Liver (tissue), 3 donors: Measurements from ENCODE around the gene FAM32A.

Experiments used
- CTCF ChIP-seq: fragments of 150-350 bp; IDR thresholded peaks from 2 replicates; pipeline ENCODE4 v1.5.1; 2017; ENCODE audit warnings: improper control_type of control experiment, low read depth, low read length; ENCODE audit not compliant: missing input control
- JUND ChIP-seq, 2 donors: IDR thresholded peaks; 2 replicates each; pipeline ENCODE4 v1.6.1; 2016; ENCODE audit warnings: antibody characterized with exemption in 2 of 2
- RAD21 ChIP-seq, 2 donors: IDR thresholded peaks; 2 replicates each; pipeline ENCODE4 v1.6.1; 2016; ENCODE audit warnings: antibody characterized with exemption in 2 of 2, mild to moderate bottlenecking in 2 of 2
- REST ChIP-seq: IDR thresholded peaks from 2 replicates; pipeline ENCODE4 v1.6.1; 2016; ENCODE audit warnings: antibody characterized with exemption, mild to moderate bottlenecking
- ZBTB33 ChIP-seq: IDR thresholded peaks from 2 replicates; pipeline ENCODE4 v1.6.1; 2016; ENCODE audit warnings: antibody characterized with exemption
- donor health status: healthy.
- donor health status: healthy.

GRCh38 chr19:16193466-16193865 is 8.3 kb downstream of the FAM32A start:
- TF ChIP-seq RAD21 (IDR thresholded peaks at IDR 0.05), result no peak
- TF ChIP-seq JUND (IDR thresholded peaks at IDR 0.05), result no peak
- no peak for TF ChIP-seq REST
- TF ChIP-seq CTCF, result no peak
- no peak for TF ChIP-seq ZBTB33
